HT-29 (cell line): ENCODE measurements around the gene TMEM52B. TPM values are rescaled to one million over a fixed set of nuclear protein-coding genes. Genes with fewer than 3 reads are reported as not detected.
"Not testable (repeated sequence)": the region's sequence is repeated elsewhere in the genome, so short reads cannot be mapped to it uniquely, and the experiment has no call there.

Experiments used
- DNase-seq: peaks from one replicate; pipeline ENCODE4 v3.0.0-alpha.2; 2015; ENCODE audit warnings: low spot score
- total RNA-seq: library from RNA; depleted of rRNA; stranded (reverse); fragments of >200 nt; shearing (Covaris generic); gene quantifications from 2 replicates; pipeline ENCODE4 v1.2.3, GENCODE V29; 2014

The TMEM52B gene
- total RNA-seq, 1 experiment from 2014 or later: not detected

DNA sequence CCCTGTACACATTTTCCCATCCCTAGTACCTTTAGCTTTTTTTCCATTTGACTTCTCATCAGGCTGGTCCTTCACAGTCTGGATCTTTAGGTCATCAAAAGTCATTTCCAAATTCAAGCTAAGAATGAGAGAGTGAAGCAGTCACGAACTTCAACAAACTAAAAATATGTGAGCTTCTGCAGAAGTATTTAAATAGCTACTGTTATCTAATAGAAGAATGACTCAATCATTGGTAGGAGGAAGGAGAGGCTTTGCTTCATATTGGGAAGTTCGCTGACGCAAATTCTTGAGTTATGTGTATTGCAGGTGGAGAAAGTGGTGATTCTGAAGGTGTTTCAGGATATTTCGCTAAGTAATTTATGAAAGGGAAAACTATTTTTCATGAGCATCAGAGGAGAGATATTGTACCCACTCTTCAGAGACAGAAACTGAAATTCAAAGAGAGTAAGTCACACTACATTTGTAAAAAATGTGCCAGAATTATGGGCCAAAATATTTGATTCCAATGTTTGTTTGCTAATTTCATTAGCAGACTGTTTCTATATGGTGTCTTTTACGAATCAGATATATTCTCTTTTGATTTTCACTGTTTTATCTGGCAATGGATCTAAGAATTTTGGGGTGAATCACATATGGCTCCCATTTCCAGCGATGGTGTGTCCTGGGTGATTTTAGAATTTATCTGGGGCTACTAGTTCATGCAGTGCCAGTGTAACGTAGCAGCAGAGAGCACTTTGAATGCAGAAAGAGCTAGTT lies 6.7 kb upstream of the TMEM52B start, which contains the start of gene OLR1:
Gene OLR1, minus strand, starts transcription at position 160 of the 756 bp plus-strand sequence. Its CDS starts 55 bp downstream, at position 105.
- DNase-seq: no peak

DNA sequence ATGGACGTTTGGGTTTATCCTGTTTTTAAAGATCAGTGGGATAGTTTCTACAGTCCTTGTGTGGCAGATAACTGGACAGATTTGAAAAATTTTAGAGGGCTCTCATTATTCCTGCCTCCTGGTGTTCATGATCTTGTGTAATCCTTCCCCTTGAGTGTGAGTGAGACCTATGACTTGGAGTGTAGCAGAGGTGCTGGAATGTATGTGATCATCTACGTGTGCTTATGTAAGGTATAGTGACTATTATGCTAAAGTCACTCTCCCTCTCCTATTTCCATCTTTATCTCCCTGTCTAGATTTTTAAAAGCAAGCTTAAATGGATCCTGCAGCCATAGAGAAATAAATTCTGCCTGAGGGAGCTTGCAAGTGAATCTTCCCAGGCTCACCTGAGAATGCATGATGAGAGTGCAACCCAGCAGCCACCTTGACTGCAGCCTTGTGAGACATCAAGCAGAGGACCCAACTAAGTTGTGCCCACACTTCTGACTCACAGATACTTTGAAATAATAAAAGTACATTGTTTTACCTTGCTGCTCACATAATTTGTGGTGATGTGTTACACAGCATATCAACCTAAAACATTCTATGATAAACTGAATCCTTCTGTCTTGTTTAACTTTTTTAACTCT lies 3.7 kb upstream of the TMEM52B start:
- no peak for DNase-seq

DNA sequence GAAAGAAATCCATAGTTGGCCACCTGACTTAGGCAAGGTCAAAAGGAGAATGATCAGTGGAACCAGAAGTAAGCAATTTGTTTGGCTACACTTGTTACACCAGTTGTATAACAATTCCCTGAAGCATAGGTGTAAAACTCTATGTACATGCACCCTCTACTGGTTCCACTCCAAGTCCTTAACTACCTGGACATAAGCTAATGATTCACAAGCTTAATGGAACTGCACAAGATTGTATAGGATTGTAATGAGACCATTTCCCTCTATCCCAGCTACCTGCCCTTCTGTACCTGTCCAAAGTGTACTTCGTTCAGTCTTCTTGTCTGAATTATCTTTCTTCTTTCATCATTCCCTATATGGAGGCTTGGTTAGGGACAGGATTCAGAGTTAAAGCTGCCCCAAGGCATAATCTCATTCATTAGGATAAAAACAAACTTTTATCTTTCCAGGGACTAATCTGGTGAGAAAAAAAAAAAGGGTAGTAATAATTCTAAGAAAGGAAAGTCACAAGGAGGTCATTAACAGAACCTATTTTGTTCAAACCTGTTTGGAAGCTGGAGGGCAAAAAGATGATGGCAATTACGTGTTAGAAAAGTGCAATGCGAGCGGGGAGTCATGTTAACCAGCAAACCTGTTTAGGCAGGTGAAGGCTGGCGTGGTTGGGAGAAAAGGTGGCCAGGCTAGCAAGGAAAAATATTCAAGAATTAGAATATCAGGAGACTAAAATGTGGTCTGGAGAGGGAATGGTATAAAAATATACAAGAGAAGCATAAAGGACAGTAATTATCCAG lies 2.8 kb upstream of the TMEM52B start:
- peak; percentile 21 for DNase-seq

DNA sequence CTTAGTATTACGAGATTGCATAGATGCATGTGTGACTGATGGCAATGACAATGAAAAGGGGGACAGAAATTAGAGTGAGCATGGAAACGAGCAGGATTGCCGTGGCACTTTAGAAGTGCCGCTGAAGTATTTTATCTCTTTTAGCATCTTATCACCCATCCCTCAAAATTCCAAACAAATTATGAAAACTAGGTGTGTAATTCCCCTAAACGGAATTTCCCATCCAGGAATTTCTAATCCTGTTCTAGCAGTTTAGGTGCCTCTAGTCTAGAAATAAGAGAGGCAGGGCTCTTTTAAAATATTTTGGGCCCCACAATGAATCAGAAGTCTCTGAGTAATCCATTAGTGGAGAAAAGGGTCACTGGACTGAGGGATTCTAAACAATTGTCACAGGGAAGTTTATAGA lies 947 bp downstream of the TMEM52B start:
- DNase-seq: no peak

DNA sequence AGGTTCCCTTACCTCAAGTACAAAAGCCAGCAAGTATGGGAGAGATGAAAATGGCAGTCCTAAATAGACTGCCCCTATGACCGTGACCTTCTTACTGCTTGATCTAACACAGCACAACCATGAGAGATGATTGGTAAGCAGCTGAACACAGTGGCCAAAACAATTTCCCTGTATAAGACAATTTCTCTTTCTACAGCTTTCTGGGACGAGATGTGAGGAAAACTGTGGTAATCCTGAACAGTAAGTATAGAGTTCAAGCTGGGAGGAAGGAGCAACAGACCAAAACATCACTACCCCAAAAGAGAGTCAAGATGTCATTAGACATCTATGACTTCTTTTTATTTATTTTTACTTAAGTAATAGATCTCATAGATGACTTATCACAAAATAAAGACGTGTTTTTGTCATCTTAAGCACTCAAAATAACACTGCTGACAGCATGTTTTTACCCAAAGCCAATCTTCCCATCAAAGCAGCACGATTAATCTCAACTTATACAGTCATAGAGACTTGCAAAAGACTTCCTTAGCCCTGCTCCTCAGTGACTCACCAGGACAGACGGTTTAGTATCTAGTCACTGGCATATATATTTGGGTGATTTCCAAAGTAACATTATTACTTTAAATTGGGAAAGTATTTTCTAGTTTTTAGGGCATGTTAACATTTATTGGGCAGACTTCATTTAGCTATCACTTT lies 3.7 kb downstream of the TMEM52B start:
- DNase-seq: no peak

DNA sequence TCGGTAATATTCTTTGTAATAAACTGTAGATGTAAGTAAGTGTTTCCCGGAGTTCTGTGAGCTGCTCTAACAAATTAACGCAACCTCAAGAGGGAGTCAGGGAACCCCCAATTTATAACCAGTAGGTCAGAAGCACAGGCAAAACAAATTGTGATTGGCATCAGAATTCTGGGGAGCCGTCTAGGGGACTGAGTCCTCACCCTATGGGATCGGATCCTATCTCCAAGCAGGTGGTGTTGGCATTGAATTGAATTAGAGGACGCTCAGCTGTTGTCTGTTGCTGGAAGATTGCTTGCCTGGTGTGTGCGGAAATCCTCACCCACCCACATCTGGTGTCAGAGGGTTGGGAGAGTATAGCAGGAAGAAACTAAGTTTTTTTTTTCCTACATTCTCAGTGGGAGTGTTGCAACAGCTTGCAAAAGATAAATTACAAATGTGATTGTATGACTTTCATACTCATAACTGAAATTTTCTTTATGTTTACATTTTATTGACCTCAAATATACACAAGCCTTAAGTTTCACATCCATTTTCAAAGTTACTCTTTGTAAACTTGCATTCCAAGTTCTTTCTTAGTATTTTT lies 5.5 kb downstream of the TMEM52B start:
- DNase-seq: no peak

DNA sequence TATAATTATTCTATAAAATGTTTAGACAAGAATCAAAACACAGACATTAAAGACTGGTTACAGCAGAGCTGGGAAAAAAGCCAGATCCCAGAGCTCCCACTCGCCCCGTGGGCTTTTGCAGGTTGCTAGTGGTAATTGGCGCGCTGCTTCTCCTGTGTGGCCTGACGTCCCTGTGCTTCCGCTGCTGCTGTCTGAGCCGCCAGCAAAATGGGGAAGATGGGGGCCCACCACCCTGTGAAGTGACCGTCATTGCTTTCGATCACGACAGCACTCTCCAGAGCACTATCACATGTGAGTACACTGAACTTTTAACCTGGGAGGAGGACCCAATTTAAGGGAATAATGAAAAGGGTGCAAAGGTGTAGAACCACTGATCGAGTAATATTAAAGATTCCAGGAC lies 7.5 kb downstream of the TMEM52B start:
- DNase-seq: no peak

DNA sequence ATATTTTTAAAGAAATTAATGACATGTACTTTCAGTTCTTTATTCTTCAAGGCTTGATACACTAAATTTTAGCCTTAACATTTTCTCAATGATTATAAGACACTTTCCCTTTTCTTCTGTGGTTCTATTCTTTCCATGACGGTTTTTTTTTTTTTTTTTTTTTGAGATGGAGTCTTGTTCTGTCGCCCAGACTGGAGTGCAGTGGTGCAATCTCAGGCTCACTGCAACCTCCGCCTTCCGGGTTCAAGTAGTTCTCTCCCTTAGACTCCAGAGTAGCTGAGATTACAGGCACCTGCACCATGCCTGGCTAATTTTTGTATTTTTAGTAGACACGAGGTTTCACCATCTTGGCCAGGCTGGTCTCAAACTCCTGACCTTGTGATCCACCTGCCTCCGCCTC lies 8.1 kb downstream of the TMEM52B start:
- DNase-seq: not testable (repeated sequence)

DNA sequence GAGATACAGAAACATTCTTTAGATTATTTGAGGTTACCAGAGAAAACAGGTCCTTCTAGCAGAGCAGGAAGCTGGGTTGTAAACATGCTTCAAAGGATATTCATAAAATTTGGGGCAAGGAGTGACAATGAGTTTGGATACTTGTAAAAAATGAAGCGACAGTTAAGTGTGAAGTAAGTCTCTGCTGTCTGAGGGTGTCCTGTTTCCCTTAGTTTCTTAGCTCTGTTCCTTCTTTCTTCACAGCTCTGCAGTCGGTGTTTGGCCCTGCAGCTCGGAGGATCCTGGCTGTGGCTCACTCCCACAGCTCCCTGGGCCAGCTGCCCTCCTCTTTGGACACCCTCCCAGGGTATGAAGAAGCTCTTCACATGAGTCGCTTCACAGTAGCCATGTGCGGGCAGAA lies 10.8 kb downstream of the TMEM52B start:
- no peak for DNase-seq

DNA sequence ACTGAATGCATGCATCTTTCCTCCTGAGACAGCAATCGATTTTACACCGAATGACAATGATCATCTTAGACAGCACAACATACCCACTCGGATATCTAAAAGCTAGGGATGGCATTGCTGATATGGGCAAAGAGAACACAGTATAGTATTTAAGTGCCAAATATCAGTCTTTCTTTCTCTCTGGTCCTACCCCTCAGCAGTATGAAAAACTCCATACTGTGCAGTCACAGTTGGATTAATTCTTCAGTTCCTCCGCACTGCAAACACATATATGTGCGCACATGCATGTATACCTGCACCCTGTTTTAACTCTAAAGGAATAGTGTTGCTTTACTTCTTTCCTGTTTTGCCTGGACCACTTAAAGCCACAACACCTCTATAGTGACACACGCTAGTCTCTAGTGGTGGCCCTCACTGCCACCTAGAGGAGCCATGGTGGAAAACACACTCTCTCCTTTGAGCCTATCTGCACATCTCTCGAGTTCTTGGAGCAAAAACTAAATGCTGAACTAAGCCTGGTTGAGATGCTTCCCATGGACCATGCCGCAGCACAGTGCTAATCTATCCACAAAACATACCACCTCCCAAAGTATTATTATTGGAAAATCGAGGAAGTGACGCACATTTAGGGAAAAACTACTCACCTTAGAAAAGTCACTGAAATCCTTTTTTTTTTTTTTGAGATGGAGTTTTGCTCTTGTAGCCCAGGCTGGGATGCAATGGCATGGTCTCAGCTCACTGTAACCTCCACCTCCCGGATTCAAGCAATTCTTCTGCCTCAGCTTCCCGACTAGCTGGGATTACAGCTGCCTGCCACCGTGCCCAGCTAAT lies 11.9 kb downstream of the TMEM52B start:
- DNase-seq: peak; percentile 72

DNA sequence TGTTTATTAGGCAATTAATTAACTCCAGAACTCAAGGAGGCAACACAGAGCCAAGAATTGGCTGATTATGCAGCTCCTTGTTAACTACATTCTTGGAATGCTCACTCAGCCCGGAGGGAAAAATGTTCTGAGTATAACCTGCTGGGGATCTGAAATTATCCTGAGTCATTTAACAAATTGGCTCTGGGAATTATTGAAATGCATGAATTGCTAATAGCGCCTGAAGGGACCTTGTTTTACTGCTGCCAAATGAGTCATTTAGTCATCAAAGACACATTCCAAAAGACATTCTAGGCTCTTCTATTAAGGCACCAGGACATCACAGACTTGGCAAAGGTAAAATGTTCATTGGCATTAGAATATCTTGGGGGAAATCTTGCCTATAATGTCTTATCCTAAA lies 13.0 kb downstream of the TMEM52B start:
- no peak for DNase-seq

DNA sequence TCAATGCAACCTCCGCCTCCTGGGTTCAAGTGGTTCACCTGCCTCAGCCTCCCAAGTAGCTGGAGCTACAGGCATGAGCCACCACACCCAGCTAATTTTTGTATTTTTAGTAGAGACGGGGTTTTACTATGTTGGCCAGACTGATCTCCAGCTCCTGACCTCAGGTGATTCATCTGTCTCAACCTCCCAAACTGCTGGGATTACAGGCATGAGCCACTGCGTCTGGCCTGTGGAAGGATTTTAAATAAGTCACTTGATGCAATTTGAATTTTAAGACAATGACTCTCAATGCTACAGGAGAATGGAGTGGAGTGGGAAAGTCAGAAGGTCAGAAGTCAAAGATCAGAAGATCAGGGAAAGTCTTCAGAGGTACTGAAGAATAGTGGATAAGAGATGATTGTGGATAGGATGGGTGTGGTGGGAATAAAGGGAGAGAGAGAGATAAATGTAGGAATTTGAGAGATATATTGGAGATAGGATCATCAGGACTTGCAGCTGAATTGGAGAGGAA lies 15.4 kb downstream of the TMEM52B start:
- no peak for DNase-seq

DNA sequence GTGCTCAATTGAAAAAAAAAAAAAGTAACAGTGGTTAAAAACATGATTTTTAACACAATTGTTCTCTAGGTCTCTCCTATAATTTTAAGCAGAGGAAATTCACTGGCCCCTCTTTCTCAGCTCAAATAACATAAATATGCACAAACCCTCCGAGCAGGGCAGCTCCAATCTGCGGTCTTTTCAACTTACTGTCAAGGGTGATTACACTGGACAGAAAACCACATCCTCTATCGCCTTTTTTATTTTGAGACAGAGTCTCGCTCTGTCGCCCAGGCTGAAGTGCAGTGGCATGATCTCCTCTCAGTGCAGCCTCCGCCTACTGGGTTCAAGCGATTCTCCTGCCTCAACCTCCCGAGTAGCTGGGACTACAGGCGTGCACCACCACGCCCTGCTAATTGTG lies 17.4 kb downstream of the TMEM52B start:
- no peak for DNase-seq

DNA sequence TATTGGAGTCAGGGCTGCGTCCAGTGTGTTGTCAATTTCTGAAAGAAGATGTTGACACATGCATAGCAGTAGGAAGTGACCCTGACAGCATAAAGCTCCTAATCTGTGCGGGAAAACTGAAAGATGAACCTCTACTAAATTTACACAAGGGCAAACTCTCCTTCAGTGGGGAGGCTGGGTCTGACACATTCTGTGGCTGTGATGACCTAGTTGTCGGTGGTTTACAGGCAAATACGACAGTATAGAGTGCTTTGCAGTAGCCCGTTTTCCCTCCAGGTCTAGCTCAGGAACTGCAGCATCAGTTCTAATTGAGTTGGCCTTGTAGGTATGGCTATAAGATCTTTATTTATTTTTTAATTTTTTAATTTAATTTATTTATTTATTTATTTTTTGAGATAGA lies 19.0 kb downstream of the TMEM52B start:
- no peak for DNase-seq

DNA sequence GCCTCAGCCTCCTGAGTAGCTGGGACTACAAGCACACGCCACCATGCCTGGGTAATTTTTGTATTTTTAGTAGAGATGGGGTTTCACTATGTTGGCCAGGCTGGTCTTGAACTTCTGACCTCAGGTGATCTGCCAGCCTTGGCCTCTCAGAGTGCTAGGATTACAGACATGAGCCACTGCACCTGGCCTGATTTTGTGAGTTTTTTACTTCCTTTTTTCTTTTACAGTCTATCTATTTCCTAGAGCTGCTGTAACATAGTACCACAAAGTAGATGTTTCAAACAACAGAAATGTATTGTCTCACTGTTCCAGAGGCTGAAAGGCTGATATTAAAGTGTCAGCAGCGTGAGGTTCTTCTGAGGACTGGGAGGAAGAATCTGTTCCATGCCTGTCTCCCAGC lies 25.7 kb downstream of the TMEM52B start:
- not testable (repeated sequence) for DNase-seq

DNA sequence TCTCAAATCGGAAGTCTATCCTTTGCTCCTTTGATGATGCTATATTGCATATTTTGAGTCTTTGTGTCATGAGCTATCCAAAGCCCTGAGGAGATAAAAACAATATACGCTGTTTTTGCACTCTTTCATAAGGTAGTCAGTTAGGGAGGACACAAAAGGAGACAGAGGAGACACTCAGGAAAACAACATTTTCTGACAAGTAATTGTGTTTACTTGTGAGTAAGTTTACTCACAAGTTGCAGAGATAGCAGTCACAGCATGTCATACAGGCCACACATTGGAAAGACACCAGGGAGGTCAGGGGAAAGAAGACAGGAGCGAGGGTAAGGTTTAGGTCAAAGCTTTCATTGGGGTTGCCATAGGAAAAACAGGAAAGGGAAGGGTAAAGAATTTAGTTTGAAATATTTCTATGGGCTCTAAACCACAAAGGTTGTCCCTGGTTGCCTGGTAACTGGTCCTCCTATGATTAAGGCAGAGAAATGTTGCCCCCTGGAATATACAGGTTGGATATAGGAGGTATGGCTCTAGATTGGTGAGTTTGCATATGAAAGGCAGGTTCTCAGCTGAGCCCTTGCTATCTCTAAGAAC lies 26.5 kb downstream of the TMEM52B start:
- no peak for DNase-seq

DNA sequence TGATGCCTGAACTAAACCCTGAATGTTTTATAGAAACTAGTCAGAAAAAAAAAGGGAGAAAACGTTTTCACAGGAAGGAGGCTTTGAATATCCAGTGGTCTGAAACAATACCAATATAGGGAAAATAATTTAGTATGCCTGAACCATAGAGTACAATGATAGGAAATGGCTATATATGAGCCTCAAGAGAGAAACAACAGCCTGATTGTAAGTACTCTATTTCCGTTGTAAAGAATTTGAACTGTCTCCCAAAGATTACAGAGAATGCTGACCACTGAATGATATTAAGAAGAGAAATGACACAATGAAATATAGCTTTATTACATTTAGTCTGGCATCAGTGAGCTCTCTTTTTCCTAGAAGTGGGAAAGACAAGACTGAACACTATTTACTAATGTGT lies 28.3 kb downstream of the TMEM52B start:
- no peak for DNase-seq

DNA sequence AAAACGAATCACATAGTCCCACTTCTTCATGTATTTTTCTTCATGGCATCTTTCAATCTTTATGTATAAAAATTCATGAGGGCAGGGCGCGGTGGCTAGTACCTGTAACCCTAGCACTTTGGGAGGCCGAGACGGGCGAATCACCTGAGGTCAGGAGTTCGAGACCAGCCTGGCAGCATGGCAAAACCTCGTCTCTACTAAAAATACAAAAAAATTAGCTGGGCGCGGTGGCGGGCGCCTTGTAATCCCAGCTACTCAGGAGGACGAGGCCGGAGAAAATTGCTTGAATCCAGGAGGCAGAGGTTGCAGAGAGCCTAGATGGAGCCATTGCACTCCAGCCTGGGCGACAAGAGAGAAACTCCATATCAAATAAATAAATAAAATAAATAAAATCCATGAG lies 31.4 kb downstream of the TMEM52B start:
- no peak for DNase-seq

DNA sequence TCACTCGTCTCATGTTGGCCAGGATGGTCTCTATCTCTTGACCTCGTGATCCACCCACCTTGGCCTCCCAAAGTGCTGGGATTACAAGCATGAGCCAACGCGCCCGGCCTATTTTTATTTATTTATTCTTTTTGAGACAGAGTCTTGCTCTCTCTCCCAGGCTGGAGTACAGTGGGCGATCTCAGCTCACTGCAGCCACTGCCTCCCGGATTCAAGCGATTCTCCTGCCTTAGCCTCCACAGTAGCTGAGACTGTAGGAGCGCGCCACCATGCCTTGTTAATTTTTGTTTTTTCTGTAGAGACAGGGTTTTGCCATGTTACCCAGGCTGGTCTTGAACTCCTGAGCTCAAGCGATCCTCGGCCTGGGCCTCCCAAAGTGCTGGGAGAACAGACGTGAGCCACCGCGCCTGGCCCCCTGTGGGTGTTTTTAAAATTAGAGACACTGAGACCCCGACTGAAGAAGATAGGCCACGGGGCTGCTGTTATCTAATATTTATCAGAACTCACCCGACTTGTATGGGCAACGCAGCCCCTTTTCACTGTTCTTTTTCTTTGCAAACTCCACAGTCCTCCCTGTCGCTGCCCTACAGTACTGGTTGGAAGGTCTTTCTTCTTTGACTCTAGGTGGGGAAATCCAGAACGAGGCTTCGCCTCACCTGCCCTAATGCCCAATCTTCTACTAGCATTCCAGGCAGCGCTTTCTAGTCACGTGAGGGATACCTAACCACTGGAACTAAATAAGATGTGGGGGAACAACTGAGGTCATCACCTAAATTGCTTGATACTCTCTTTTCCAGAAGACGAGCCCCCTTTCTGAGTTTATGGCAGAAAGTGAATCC lies 32.5 kb downstream of the TMEM52B start:
- DNase-seq: no peak
